Gastroesophageal sphincter (tissue), 3 donors: ENCODE measurements around the gene ZC3H14.

Experiments
- EP300 ChIP-seq: sonication (generic); formaldehyde crosslinking; IDR thresholded peaks from one replicate; pipeline ENCODE4 v1.6.1; 2017; ENCODE audit warnings: antibody characterized with exemption, mild to moderate bottlenecking
- POLR2A ChIP-seq, 2 donors: fragments of 450-650 bp; IDR thresholded peaks; one replicate each; pipeline ENCODE4 v1.6.1; 2017; ENCODE audit warnings: antibody characterized with exemption in 2 of 2, mild to moderate bottlenecking in 2 of 2, moderate library complexity in 1 of 2
- POLR2AphosphoS5 ChIP-seq: sonication (generic); formaldehyde crosslinking; IDR thresholded peaks from one replicate; pipeline ENCODE4 v1.6.1; 2017; ENCODE audit warnings: antibody characterized with exemption
- TF ChIP-seq, protein P1 (sequence below), 4 experiments: fragments of 200-600 bp in 2 of 4; fragments of 450-650 bp in 2 of 4; sonication (generic) in 1 of 4; IDR thresholded peaks; one replicate each; pipeline ENCODE4 v1.5.1; 2017 to 2019; ENCODE audit warnings: antibody characterized with exemption in 4 of 4, mild to moderate bottlenecking in 2 of 4, moderate library complexity in 2 of 4

DNA sequence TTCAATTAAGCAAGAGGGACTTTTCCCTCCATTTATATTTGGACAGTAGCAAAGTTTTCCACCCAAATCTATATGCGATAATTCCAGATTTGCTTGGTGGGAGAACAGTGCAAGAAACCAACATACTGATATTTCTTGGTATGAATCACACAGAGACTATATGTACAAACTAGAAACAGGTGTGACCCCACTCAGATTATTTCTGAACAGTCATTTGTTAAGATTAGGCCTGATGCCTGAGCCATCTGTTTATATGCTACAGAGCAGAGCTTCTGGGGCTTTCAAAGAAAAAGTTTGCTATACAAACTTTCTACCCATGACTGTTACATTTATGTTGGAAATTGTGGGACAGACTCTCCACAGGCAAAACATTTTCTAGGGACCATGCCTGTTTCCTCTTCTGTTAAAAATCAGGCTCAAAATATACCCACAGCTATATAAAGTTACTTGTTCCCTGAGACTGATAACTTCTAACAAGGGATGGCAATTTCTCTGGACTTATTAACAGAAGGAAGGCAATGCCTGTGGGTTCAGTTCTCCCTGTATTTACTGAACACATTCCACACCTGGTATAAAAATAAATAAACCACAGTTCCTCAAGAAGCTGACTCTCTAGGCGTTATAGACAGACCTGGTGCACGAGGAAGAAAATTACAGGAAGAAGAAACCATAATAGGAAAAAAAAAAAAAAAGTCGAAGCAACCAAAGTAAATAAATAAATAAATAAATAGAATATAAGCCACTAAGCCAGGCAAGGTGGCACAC lies 16.0 kb upstream of the ZC3H14 start:
- TF ChIP-seq, protein P1, sequence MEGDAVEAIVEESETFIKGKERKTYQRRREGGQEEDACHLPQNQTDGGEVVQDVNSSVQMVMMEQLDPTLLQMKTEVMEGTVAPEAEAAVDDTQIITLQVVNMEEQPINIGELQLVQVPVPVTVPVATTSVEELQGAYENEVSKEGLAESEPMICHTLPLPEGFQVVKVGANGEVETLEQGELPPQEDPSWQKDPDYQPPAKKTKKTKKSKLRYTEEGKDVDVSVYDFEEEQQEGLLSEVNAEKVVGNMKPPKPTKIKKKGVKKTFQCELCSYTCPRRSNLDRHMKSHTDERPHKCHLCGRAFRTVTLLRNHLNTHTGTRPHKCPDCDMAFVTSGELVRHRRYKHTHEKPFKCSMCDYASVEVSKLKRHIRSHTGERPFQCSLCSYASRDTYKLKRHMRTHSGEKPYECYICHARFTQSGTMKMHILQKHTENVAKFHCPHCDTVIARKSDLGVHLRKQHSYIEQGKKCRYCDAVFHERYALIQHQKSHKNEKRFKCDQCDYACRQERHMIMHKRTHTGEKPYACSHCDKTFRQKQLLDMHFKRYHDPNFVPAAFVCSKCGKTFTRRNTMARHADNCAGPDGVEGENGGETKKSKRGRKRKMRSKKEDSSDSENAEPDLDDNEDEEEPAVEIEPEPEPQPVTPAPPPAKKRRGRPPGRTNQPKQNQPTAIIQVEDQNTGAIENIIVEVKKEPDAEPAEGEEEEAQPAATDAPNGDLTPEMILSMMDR (IDR thresholded peaks at IDR 0.05): no peak
- TF ChIP-seq POLR2A (IDR thresholded peaks at IDR 0.05) (no peak), POLR2AphosphoS5 (no peak), EP300 (no peak)
